Stimulated activated naive CD4-positive, alpha-beta T cell treated with Interleukin-2 at 50 U/mL for 16 hours (primary cell): Measurements from ENCODE around the gene SPECC1.
A peak's percentile ranks its signal among the peaks of the same experiment; 100 is the strongest.
"Not testable (repeated sequence)": the region's sequence is repeated elsewhere in the genome, so short reads cannot be mapped to it uniquely, and the experiment has no call there.

Experiments
- DNase-seq: peaks from one replicate; lab custom pipeline; 2025; lab: John Stamatoyannopoulos, UW

Gene SPECC1

DNA sequence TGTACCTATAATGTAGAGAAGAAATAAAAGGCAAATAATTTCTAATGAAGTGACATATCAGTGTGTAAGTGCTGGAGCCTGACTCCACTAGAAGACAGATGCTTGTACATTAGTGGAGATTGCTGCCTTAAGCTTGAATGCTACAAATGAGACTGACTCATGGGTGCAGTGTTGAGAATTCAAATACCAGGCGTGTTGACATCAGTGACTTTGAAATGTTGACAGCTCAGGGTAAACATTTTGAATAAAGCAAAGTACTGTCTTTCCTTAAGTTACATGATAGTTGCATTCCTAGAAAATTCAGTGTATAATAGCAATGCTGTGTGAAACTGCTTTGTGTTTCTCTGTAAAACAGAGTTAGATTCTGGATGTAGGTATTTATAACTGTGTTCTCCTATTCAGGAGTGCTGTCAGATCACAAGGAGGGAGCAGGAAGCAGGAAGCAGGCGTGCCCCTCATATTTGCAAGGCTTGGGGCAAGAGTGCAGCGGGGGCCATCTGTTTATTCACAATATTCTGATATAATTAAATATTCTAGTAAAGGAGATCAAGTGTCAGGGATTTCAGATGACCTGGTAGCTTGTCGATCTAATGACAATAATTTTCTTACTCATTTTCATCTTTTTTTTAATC is 119.0 kb downstream of the SPECC1 start:
- no peak for DNase-seq

DNA sequence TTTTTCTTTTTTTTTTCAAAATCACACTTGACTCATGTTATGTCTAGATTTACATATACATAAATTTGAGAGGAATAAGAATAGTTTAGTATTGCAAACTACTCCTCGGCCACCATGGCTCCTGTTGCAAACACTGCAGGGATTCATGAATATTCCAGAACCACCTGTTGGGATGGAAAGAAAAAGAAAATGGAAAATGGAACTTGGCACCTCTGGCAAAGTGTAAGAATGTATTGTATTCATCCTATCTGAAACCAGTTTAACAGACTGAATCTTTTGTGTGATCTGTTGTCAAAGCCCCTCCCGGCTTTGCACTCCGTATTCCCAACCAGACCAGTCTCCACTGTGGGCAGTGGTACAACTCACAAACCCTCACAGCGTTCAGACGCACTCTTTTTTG is 124.4 kb downstream of the SPECC1 start:
- DNase-seq: no peak

DNA sequence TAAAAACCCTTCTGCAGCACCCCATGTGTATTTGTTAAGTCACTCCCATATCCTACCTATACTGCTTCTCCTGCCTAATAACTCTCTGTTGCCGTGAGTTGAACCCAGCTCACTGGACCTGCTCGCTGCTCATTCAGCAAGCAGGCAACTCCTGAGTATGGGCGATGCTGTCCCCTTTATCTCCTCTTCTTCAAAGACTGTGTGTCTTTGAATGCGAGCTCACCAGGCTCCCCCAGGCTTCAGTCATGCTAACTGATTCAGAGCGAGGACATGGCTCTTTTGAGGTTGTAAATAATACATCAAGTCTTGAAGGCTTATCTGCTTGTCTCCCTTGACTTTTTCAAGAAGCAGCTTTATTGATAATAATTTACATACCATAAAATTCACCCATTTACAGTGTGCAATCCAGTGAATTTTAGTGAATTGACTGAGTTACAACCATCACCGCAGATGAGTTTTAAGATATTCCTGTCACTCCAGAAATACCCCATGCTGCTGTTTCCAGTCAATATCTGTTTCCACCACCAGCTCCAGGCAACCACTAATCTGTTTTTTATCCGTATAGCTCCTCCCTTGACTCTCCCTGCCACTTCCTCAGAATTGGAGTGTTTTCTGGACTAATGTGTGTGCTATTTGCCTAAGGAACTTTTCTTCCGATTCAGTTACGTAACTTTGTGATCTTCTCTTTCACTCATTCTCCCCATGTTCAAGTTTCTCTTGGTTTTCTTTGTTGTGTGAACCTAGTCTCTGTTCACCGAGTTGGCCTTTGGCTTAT is 132.2 kb downstream of the SPECC1 start:
- no peak for DNase-seq

DNA sequence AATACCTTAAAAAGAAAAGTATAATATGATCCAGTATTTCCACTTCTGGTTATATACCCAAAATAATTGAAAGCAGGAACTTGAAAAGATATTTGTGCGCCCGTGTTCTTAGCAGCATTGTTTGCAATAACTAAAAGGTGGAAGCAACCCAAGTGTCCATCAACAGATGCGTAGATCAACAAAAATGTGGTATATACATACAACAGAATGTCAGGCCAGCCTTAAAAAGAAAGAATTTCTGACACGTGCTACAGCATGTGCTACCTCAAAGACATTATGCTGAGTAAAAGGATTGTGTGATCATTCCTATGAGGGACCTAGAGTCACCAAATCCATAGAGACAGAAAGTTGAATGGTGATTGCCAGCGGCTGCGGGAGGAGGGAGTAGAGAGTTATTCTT is 133.1 kb downstream of the SPECC1 start:
- DNase-seq: no peak

DNA sequence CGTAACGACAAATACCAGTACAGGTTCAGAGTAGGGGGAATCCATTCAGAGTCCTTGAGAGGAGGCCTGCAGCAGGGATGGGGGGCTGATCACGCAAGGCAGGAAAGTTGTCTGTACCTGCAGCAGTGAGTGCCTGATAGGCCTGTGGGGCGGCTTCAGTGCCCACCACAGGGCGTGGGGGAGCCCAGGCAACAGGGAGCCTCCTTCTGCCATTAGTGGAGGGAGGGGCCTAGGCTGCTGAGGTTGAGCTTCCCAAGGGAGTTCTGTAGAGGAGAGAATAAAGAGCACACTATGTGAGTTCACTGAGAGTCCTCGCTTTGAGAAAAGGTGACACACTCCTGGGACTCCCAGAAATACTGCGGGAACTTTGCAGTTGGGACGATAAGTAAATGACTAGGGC is 134.6 kb downstream of the SPECC1 start:
- no peak for DNase-seq

DNA sequence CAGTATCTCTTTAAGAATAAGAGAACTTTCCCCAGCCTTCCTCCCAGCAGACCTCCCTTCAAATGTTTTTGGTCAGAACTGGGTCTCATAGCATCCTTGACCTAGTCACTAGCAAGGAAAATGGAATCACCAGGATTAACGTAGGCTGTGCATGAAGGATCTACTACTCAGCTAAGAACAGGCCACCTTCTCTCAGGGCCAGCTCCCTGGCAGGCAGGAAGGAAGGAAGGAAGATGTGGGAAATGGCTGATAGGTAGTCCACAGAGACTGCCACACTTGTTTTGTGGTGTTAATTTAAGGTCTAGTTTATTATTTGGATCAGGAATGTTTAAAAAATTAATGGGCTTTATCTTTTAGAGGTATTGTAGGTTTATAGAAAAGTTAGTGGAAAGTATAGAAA is 136.4 kb downstream of the SPECC1 start:
- no peak for DNase-seq

DNA sequence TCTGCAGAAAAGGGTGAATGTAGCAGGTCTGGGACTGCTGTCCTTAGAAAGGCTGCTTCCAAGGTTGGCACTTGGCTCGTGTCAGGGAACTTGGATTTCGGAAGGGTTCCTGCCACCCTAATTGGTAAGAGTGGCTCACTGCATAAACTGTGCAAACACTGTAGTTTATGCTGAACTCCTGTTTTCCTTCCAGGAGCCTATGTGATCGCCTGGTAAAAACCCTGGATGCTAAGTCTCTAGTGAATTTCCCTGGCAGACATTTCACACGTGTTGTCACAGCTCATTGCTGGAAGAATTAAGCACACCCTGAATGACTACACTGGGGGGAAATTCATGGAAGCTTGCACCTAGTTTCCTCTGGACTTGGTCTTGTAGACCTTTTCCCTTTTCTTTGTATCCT is 140.1 kb downstream of the SPECC1 start:
- no peak for DNase-seq

DNA sequence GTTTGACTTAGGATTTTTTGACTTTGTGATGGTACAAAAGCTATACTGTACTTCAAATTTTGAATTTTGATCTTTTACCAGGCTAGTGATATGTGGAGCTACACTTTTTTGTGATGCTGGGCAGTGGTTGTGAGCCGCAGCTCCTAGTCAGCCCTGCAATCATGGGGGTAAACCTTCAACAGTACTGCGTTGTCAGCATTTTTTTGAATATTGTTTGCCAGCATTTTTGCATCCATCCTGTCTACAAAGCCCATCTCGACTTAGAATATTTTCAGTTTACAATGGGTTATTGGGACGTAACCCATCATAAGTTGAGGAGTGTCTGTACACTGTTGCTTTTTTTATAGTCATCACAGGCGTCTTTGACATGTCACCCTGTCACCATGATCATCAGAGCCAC is 142.0 kb downstream of the SPECC1 start:
- DNase-seq: no peak

DNA sequence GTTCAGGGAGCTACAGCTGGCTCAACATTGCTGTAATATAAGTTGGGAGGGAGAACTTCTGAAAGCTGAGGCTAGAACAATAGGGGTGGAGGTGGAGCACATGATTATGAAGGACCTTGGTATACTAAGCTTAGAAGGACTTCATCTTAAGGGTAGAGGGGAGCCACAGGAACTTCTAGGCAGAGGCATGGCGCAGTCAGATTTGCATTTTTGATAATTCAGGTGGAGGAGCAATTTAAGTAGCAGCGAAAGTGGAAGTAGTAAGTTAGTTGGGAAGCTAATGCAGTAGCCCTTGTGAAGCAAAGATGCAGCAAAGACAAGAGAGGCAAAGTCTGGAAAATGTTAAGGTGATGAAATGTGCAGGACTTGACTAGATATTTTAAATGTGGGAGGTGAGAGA is 144.1 kb downstream of the SPECC1 start:
- no peak for DNase-seq

DNA sequence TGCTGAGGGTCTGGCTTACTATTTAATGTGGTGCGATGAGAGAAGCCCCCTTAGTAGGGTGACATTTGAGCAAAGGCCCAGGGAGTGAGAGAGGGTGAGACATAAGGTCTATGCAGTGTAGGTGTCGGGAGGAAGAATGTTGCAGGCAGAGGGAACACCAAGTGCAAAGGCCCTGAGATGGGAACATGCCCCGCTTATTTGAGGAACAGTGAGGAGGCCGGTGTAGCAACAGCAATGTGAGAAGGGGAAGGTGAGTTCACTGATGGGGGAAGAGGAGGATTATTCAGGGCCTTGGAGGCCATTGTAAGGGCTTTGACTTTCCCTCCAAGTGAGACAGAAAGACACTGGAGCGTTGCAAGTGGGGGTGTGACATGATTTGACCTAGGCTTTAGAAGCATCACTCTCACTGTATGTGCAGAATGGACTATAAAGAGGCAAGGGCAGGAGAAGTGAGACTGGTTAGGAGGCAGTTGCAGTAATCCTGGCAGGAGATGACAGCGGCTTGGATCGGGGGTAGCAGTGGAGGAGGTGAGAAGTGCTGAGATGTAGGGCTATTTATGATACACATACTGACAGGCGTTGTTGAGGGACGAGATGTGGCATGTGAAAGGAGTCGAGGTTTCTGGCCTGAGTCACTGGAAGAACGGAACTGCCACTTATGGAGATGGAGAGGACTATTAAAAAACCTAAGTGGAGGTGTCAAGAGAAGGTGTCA is 145.3 kb downstream of the SPECC1 start:
- DNase-seq: no peak

DNA sequence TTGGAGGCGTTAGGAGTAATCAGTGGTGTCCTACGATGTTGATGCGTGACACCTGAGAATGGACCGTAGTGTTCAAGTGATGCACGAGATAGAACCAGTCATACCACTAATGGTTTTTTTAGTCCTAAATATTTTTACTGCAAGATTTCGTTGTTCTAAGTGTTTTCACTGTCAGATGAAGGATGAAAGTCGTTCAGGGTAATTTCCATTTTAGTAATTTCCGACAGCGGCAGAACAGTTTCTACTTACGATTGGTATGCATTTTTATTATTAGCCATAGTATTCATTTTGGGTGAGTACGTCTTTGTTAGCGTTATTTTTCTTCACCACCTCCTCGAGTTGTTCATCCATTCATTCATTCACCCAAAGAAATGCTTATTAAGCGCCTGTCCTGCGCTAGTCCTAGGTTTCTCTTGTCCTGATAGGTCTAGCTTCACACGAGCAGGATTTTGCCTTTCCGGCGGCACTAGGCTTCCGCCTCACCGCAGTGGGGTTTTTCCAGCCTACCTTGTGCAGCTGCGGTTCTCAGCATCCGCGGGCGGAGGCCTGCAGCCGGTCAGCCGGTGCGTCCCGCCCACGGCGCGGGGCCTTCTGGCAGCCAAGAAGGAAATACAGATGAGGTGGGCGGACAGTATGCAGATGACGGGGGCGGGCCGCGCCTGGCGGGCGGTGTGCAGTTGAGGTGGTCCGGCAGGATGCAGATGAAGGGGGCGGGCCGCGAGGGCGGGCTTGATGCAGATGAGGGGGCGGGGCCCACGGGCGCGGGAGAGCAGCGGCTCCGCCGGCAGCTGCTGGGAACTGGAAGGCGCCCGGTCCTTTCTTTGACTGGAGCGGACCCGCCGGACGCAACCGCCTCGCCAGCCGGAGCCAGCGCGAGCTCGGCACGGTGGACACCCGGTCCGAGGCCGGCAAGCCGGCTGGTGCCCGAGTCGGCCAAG is 146.4 kb downstream of the SPECC1 start:
- DNase-seq: peak; percentile 92

DNA sequence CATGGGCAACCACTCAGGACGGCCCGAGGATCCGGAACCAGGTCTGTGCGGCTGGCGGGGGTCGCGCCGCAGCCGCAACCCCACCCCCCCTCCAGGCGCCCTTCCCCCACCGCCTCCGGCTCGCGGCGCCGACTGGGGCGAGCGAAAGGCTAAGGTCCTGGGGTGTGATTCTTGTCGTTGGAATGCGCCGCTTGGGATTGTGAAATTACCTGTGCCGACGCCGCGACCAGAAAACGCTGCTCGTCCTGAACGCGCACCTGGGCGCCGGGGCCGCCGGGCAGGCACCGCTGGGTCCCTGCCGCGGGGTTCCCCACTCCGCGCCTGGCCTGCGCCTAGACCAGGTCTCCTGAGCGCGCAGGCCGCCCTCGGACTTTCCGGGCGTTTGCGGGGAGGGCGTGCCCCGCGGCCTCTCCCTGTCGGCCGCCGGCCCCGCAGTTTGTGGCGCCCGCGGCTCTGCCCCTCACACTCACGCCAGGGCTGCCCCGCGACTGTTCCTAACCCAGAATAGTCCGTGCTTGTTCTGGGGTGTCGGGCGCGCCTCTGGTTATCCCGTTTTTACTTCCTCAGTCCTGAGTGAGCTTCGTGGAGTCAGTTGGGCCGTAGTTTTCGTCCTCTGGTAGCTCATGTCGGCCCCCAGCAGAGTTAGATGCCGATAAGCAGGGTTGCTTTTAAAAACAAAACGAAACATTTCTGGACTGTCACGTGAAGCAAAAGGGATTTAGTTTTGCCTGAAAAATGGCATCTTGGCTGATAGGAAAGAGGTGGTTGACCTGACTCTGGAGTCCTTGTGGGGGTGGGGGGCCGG is 147.2 kb downstream of the SPECC1 start:
- no peak for DNase-seq

DNA sequence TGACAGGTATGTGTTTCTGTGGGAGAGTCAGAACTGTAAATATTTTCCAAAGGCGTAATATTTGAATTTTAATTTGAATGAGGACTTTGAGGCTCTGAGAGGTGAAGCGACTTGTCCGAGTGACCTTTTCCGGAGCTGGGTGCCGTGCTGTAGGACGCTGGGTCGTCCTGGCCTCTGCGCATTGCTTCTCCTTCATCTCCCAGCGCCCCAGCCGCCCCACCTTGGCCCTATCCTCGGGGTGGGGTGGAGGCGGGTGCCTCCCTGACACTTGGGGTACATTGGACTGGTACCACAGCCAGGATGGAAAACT is 147.8 kb downstream of the SPECC1 start:
- DNase-seq: no peak

DNA sequence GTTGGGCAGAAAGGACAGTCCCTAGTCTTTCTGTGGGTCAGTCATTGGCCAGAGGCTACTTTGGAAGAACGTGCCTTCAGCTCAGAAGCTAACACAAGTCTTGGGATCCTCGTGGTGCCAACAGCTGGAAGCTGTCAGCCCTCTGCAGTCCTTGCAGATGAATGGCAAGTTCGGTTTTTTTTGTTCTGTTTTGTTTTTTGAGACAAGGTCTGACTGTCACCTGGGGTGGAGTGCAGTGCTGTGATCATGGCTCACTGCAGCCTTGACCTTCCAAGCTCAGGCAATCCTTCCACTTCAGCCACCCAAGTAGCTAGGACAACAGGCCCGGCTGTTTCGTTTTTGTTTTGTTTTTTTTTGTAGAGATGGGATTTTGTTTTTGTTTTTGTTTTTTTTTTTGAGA is 149.4 kb downstream of the SPECC1 start:
- no peak for DNase-seq

DNA sequence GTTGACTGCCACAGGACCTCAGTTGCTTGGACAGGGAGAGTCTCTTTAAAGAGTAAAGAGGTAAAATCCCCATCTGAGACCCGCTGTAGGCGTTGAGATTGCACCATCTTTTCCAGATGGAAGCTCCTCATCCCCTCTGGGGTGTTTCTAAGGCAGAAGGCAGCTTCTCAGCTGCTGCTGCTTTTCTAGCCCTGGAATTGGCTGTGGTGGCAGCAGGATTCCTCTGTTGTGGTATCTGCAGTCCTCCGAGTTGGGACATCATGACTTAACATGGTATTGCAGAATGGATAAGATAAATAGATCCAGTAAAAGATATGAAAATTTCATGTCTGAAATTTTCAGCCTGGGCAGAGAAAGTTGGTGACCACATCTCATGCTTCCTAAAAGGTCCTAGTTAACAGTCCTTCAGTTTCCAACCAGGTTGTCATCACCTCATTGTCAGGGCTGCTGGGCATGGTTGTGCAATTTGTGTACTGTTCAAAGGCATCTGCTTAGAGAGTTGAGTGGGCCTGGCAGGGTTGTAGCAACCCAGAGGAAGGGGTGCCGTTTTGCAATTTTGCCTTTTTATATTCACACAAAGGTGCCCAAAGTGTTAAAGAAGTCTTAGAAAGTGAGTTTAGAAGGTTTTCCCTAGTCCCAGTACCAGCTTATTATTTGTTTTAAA is 150.4 kb downstream of the SPECC1 start:
- DNase-seq: no peak

DNA sequence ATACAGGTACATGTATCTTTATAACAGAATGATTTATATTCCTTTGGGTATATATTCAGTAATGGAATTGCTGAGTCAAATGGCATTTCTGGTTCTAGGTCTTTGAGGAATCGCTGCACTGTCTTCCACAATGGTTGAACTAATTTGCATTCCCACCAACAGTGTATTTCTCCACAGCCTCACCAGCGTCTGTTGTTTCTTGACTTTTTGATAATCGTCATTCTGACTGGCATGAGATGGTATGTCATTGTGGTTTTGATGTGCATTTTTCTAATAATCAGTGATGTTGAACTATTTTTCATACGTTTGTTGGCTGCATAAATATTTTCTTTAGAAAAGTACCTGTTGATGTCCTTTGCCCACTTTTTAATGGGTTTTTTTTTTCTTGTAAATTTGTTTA is 156.4 kb downstream of the SPECC1 start:
- not testable (repeated sequence) for DNase-seq

DNA sequence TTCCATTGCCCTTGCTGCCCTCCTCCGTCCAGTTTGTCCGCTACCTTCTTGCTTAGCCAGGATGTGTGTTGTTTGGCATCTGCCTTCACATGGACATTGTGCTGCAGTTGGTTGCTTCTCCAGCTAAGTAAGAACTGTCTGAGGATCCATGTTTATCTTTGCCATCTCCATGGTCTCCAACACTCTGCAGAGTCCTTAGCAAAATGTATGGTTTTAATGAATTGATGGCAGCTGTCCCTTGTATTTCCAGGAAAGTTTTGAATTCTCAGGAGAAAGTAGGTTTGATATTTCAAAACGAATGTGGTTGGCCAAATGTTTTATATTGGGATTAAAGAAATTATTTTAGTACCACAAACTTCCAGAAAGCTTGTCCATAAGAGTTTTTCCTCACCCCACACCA is 160.9 kb downstream of the SPECC1 start:
- DNase-seq: no peak

DNA sequence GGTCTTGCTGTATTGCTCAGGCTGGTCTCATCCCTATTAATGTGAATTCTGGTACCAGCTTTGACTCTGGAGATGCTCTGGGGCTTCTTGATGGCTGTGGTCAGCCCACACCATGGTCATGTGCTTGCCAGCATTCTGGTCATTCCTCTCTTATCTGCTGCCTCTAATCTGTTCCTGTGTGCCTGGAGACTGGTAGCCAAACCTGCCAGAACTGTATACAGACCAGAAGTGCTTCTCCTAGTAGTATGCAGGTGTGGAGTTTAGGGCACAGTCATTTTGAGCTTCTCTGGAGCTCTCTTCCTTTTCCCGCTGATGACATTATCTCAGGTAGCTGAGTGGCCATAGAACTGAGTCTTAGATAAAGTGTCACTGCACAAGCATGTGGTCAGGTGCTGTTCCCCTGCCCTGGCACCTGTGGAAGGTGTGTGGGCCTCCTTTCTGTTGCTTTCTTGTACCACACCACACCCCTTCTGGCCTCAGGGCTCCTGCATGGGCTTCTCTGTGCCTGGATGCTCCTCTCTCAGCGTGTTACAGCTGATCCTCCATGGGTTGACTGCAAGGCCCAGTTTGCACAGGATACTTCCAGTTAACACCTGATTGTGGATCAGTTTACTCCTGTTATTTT is 162.7 kb downstream of the SPECC1 start:
- no peak for DNase-seq

DNA sequence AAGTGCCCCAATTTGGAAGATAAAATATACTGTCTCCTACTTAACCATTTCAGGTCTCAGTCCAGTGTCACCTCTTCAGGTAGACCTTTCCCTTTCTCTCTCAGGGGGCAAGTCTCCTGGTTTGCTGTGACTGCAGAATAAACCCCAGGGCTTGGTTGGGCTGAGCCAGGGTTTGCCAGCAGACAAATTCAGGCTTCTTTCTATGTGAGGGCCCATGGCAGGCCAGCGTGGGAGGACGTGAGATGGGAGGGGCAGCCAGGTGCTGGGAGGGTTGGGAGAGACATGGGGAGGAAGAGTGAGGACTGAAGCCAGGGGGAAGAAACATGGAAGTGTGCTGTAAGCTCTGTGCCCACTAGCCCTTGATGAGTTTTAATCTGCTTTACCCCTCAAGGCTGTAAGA is 163.2 kb downstream of the SPECC1 start:
- no peak for DNase-seq

DNA sequence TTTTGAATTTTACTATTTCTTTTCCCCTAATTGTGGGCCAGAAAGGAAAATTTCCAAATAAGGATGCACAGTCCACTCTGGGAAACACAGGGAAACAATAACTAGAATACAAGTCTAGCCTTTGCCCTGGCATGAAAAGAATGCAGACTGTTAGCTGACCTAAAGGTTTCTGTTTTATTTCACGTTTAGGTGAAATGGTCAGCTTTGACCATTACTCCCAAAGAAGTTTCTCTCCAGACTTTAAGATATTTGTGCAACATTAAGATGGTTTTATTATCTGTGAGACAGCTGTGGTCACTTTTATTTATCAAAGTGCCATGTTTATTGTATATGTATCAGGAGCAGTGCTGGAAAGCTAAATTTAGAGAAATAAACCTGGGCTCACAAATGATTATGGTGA is 163.9 kb downstream of the SPECC1 start:
- DNase-seq: no peak
